DMS79 treated with DMSO at 0.1 percent for 48 hours (cell line): ENCODE results near the gene SSX2IP.

Experiments used
- DNase-seq: peaks from one replicate; lab custom pipeline; 2025; lab: John Stamatoyannopoulos, UW

SSX2IP gene

GRCh38 chr1:84709131-84709530 is 18.9 kb upstream of the SSX2IP start:
- DNase-seq: no peak

DNA sequence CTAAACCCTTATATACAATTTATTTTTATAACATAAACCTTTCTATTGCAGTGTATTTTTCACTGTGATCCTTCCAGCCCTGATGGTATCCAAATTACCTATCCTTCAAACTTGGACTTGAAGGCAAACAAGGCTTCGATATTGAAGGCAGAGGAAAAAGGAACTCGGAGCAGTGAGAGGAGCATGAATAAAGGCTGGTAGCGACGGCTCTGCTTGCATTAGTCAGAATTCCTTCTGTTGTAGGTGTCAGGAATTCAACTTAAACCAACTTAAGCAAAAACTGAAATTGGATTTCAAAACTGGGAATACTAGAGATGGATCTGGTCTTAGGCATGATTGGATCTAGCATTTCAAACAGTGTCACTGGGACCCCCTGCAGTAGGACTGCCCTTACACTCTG is 17.8 kb upstream of the SSX2IP start:
- no peak for DNase-seq

DNA sequence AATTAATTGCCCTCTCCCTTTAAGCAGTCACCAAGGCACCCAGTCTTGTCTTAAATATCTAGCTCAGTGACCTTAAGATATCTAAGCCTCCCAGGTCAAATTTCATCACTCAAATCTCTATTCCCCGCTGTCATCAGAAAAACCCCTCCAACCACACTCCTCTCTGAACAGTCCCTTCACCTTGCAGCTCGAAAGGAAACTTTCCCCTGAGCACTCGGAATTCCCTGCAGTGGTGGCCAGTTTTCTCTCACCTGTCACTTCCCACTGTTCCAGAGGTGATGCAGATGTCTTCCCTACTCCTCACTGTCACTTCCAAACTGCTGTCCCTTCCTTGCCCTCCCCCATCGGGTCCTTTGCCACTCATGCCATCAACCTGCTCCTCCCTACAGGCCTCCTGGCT is 15.3 kb upstream of the SSX2IP start:
- DNase-seq: no peak

GRCh38 chr1:84704872-84705417 is 14.7 kb upstream of the SSX2IP start:
- DNase-seq: no peak

GRCh38 chr1:84703431-84703830 is 13.2 kb upstream of the SSX2IP start:
- no peak for DNase-seq

DNA sequence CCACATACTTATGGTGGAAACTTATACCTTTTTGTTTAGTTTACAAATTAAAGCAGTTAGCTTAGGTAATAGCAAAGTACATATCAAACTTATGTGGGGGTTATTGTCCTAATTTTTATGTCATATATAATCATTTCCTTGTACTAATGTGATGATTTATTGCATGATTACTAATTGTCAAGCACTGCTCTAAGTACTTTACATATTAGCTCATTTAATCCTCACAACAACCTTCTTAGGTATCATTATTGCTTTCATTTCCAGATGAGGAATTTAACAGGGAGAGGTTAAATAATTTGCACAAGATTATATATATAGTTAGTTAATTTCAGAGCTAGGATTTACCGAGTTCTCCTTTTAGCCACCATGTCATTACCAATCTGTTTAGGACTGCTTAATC is 11.9 kb upstream of the SSX2IP start:
- no peak for DNase-seq

DNA sequence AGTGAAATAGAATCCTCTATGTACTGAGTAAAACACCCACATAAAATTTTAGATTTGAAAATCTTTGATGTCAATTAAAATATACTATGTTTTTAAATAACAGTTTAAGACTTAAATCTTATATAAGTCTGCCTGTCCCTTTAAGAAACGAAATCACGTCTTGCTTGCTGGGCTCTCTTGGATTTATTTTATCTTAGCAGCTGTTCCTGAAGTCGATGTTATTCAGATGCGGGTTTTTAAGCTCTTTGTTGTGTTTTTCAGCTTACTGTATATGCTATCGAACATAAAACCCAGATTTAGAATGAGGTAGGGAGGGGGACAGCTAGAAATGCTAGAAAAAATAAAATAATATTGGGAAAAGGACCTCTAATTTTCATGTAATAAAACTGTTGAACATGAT is 11.1 kb upstream of the SSX2IP start:
- no peak for DNase-seq

GRCh38 chr1:84700070-84700469 is 9.8 kb upstream of the SSX2IP start:
- no peak for DNase-seq

GRCh38 chr1:84698151-84699110 is 8.2 kb upstream of the SSX2IP start:
- DNase-seq: no peak

DNA sequence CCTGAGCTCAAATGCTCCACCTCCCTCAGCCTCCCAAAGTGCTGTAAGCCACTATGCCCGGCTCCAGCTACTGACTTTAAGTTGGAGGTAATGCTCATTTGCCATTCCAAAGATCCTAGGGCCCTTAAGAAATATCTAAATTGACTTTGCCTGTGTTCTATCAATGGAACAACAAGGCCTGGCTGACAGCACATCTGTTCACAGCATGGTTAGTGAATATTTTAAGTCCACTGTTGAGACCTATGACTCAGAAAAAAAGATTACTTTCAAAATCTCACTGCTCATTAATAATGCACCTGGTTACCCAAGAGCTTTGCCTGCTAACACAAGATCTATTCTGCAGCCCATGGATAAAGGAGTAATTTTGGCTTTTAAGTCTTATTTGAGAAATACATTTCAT is 3.5 kb upstream of the SSX2IP start:
- DNase-seq: no peak

GRCh38 chr1:84693005-84693404 is 2.7 kb upstream of the SSX2IP start:
- DNase-seq: no peak

GRCh38 chr1:84692391-84692790 is 2.1 kb upstream of the SSX2IP start:
- DNase-seq: no peak

- peak; percentile 27 for DNase-seq
These were observed 992 bp upstream of the SSX2IP start for GRCh38 chr1:84691122-84691783.

DNA sequence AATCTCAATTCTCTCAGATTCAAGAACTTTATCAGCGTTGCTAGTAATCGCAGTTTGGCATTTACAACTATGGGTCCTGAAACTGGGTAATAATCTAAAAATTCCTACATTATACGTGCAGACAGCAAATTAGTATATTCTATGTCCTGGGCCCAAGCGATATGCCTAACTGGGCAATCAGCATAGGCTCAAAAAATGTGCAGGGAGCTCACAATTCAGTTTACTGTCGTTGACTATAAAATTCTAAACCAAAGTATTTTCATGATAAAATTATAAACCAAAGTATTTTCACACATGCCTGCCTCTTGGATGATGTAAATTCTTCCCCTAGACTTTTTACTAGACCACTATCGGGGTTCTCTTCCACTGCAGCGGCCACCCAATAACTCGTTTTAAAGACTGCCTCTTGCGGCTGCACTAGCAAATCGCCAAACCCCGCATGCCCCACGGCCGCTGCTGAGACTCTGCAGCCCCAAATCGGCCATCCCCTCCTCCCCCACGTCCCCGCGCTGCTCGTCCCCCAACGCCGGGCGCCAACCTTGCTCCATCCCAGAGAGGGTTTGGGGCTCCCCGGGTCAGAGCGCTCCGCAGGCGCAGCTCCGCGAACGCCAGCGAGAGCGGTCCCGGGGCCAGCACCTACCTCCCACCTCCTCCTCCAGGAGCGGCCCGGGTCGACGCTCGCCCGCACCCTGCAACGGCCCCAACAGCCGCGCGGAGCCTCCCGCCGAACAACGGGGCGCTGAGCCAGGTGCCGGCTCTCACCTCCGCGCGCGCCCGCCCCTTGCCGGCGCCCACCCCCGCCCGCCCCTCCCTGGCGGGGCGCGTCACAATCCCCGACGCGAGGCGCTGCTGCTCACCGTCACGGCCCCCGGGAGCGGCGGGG is 506 bp downstream of the SSX2IP start:
- DNase-seq: peak; percentile 84

DNA sequence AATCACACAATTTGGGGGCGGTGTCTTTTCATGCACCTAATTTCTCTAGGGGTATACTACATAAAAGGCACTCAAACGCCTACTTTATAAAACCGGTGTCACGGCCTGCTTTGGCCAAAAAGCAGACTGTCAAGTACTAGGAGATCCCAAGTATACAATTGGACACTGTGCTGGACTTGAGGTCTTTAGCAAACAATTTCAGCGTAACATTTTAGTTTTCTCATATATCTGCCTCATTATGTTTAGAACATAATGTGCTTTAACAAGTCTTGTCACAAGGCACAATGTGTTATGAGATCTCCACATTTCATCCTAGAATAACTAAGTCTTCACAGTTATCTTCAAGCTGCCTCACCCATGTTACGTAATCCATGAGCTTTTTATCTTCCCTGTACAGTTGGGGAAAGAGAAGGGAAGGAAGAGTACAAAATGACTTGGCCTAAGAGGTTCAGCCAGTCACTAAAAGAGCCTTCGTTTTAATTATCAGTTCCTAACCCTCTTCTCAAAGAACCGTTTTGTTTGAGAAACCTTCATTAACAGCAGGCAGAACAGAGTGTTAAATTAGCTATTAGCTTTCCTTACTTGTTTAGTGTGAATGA is 1.7 kb downstream of the SSX2IP start:
- no peak for DNase-seq

DNA sequence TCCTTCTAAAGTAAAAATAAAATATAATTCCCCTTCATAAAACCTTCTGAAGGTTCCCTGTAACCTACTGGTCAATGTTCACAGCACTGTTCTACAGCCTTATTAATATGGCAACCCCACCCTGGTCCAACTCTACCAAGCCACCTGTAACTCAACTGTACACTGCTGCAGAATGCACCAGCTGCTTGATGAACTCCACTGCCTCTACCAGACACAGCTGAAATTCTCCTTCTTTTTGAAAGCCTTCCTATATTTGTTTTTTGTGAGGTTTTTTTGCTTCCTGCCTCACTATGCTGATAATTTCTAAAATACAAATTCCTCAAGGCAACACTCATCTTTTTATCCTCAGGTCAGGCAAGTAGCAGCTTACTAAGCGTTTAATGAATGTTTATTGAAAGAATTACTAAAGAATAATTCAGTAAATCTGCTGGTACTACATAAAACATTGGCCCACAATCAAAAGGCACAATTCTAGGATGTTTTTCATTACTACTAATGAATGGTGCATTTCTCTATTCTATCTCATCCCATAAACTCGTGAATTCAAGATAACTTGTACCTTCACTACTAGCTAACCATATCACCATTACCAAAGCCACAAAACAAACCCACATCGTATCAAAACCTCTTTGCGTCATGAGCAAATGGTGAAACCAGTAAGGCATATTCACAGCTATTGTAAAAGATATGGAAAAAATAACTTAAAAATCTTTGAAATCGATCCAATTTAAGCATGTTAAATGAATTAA is 2.4 kb downstream of the SSX2IP start:
- no peak for DNase-seq

DNA sequence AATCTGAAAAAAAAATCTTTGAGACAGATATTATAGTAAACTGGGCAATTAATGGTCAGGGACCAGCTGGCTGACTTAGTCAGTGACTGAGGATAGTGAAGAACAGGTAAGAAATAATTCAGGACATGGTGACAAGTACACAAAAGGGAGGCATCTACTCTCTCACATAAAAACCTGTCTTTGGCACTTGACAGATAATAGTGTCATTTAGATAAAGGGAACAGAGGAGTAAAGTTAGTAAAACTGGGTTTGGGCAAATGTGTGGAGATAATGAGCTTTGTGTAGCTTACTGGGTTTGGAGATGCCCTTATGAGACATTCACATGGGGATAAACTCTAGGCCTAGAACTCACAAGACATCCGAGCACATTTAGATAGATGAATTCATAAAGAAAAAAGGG is 4.0 kb downstream of the SSX2IP start:
- DNase-seq: no peak

GRCh38 chr1:84683508-84683907 is 6.8 kb downstream of the SSX2IP start:
- no peak for DNase-seq

DNA sequence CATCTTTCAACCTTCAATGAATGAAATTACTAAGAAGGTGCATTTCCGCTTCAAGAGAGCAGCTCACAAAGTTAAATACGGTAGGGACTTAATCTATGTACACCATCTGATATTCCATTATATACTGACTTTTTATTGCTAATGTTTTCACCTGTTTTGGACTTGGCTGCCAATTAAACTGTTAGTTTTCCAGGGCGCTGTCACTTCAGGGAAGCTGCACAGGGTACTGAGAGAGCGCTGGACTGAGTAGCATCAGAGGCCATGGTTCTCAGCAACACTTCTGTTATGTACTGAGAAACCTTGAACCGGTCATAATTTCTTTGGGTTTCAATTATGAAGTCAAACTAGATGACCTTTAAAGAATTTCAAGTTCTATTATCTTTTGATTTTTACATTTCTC is 8.2 kb downstream of the SSX2IP start:
- no peak for DNase-seq

DNA sequence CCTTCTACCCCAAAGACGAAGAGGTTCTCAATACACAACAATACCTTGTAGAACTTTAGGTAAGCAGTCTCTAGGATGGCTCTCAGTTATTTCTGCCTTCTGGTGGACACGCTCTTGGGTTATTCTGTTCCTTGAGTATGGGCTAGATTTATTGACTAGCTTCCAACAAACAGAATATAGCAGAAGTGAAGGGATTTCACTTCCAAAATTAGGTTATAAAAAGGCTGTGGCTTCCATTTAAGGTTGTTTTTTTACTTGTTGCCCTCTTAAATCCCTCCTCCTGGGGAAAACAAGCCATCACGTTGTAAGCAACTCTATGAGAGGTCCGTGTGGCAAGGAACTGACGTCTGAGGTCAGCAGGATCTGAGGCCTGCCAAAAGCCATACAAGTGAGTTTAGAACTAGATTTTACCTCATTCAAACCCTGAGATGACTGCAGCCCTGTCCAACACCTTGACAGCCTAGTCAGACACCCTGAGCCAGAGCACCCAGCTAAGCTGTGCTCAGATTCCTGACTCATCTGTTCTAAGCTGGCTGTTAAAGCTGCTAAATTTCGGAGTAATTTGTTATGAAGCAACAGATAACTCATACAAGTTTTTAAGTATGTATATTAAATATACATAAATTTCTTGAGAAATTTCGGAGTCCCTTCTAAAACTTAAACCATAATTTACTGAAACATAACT is 12.7 kb downstream of the SSX2IP start:
- DNase-seq: no peak
